Liver (tissue), 9 donors: ENCODE data around the gene LRRK1. TPM values are rescaled to one million over a fixed set of nuclear protein-coding genes. Genes with fewer than 3 reads are reported as not detected.

ENCODE experiments used
- DNase-seq: peaks from one replicate; pipeline ENCODE4 v3.0.0-alpha.2; 2017; ENCODE audit warnings: low spot score
- H3K27ac ChIP-seq, 2 donors: one replicate each; pipeline ENCODE4 v1.7.0; 2013; ENCODE audit warnings: inconsistent platforms in 2 of 2, low read length in 2 of 2, control low read depth in 1 of 2, low read depth in 1 of 2, mild to moderate bottlenecking in 1 of 2
- H3K27me3 ChIP-seq, 4 donors: one replicate each; pipeline versions ENCODE4 v1.6.1 to v1.7.0; 2013; ENCODE audit warnings: low read length in 3 of 4, inconsistent platforms in 1 of 4, mild to moderate bottlenecking in 1 of 4, moderate library complexity in 1 of 4; ENCODE audit not compliant: control insufficient read depth in 4 of 4, insufficient read depth in 4 of 4
- H3K36me3 ChIP-seq, 4 donors: one replicate each; pipeline versions ENCODE4 v1.6.1 to v1.7.0; 2013; ENCODE audit warnings: low read length in 3 of 4, mild to moderate bottlenecking in 3 of 4, low read depth in 1 of 4, moderate library complexity in 1 of 4; ENCODE audit not compliant: control insufficient read depth in 4 of 4, insufficient read depth in 3 of 4
- H3K4me1 ChIP-seq, 4 donors: one replicate each; pipeline versions ENCODE4 v1.6.1 to v1.7.0; 2013; ENCODE audit warnings: low read length in 3 of 4, mild to moderate bottlenecking in 3 of 4, moderate library complexity in 1 of 4; ENCODE audit not compliant: control insufficient read depth in 4 of 4, insufficient read depth in 4 of 4
- H3K4me3 ChIP-seq, 3 donors: one replicate each; pipeline versions ENCODE4 v1.6.1 to v1.7.0; 2013; ENCODE audit warnings: low read length in 3 of 3, control low read depth in 1 of 3, low read depth in 1 of 3, mild to moderate bottlenecking in 1 of 3
- H3K9ac ChIP-seq, 2 donors: one replicate each; pipeline ENCODE4 v1.7.0; 2013; ENCODE audit warnings: low read length in 2 of 2, mild to moderate bottlenecking in 2 of 2, moderate library complexity in 2 of 2, control low read depth in 1 of 2, low read depth in 1 of 2
- H3K9me3 ChIP-seq, 4 donors: one replicate each; pipeline versions ENCODE4 v1.6.1 to v1.7.0; 2013; ENCODE audit warnings: low read length in 3 of 4; ENCODE audit not compliant: control insufficient read depth in 4 of 4
- CTCF ChIP-seq: fragments of 150-350 bp; IDR thresholded peaks from 2 replicates; pipeline ENCODE4 v1.5.1; 2017; ENCODE audit warnings: improper control_type of control experiment, low read depth, low read length; ENCODE audit not compliant: missing input control
- EGR1 ChIP-seq, 2 donors: IDR thresholded peaks; 2 replicates each; pipeline ENCODE4 v1.6.1; 2016 to 2018; ENCODE audit warnings: antibody characterized with exemption in 2 of 2, low read depth in 2 of 2
- FOXA1 ChIP-seq: IDR thresholded peaks from 2 replicates; pipeline ENCODE4 v1.6.1; 2016; ENCODE audit warnings: antibody characterized with exemption
- FOXA2 ChIP-seq: IDR thresholded peaks from 2 replicates; pipeline ENCODE4 v1.6.1; 2016; ENCODE audit warnings: antibody characterized with exemption
- GABPA ChIP-seq, 2 donors: IDR thresholded peaks in 1 of 2; conservative IDR thresholded peaks in 1 of 2; 2 replicates each; pipeline ENCODE4 v1.6.1; 2016; ENCODE audit warnings: antibody characterized with exemption in 2 of 2, mild to moderate bottlenecking in 1 of 2, moderate library complexity in 1 of 2
- HNF4A ChIP-seq, 2 donors: conservative IDR thresholded peaks; 2 replicates each; pipeline ENCODE4 v1.6.1; 2016; ENCODE audit warnings: antibody characterized with exemption in 2 of 2, mild to moderate bottlenecking in 2 of 2
- HNF4G ChIP-seq: IDR thresholded peaks from 2 replicates; pipeline ENCODE4 v1.6.1; 2016; ENCODE audit warnings: antibody characterized with exemption
- JUND ChIP-seq, 2 donors: IDR thresholded peaks; 2 replicates each; pipeline ENCODE4 v1.6.1; 2016; ENCODE audit warnings: antibody characterized with exemption in 2 of 2
- MAX ChIP-seq: IDR thresholded peaks from 2 replicates; pipeline ENCODE4 v1.6.1; 2016; ENCODE audit warnings: antibody characterized with exemption
- NR2F2 ChIP-seq: IDR thresholded peaks from 2 replicates; pipeline ENCODE4 v1.6.1; 2016; ENCODE audit warnings: antibody characterized with exemption
- RAD21 ChIP-seq, 2 donors: IDR thresholded peaks; 2 replicates each; pipeline ENCODE4 v1.6.1; 2016; ENCODE audit warnings: antibody characterized with exemption in 2 of 2, mild to moderate bottlenecking in 2 of 2
- RXRA ChIP-seq, 2 donors: IDR thresholded peaks; 2 replicates each; pipeline ENCODE4 v1.6.1; 2017 to 2018; ENCODE audit warnings: antibody characterized with exemption in 2 of 2, mild to moderate bottlenecking in 1 of 2
- SP1 ChIP-seq: IDR thresholded peaks from 2 replicates; pipeline ENCODE4 v1.6.1; 2018; ENCODE audit warnings: antibody characterized with exemption, mild to moderate bottlenecking
- TAF1 ChIP-seq: conservative IDR thresholded peaks from 2 replicates; pipeline ENCODE4 v1.6.1; 2016; ENCODE audit warnings: antibody characterized with exemption, mild to moderate bottlenecking
- YY1 ChIP-seq: IDR thresholded peaks from 2 replicates; pipeline ENCODE4 v1.6.1; 2016; ENCODE audit warnings: antibody characterized with exemption, mild to moderate bottlenecking
- ZBTB33 ChIP-seq: IDR thresholded peaks from 2 replicates; pipeline ENCODE4 v1.6.1; 2016; ENCODE audit warnings: antibody characterized with exemption
- WGBS: extraction: QIAGEN DNeasy Blood & Tissue Kit; methylation state at CpG from one replicate; pipeline ENCODE4 v1.1.7; 2013; 5-methylcytosine and 5-hydroxymethylcytosine counted together
- polyA plus RNA-seq, 2 donors: library from polyadenylated mRNA; stranded (reverse) in 1 of 2; unstranded in 1 of 2; fragments of 200-250 nt in 1 of 2; fragments of >200 nt in 1 of 2; fragmentation: Nextera tagmentation in 1 of 2; extraction: Ambion mirVana in 1 of 2; gene quantifications; one replicate each; pipeline versions ENCODE4 v1.2.1 to v1.2.3, GENCODE V29; 2013 to 2015
- total RNA-seq, 2 donors: library from RNA; depleted of rRNA; stranded (reverse); fragments of >200 nt; gene quantifications; one replicate each; pipeline ENCODE4 v1.2.3, GENCODE V29; 2014
- TF ChIP-seq, protein P1 (sequence below): IDR thresholded peaks from 2 replicates; pipeline ENCODE4 v1.6.1; 2016; ENCODE audit warnings: antibody characterized with exemption
- TF ChIP-seq, protein P2 (sequence below): IDR thresholded peaks from 2 replicates; pipeline ENCODE4 v1.6.1; 2016; ENCODE audit warnings: antibody characterized with exemption, mild to moderate bottlenecking
- donor health status: healthy.
- donor health status: healthy.
- donor health status: healthy.
- donor health status: healthy.
- donor health status: healthy.

Gene LRRK1
- total and polyA plus RNA-seq, 4 donors = 1.2 to 4.4 (median 2.7) TPM

DNA sequence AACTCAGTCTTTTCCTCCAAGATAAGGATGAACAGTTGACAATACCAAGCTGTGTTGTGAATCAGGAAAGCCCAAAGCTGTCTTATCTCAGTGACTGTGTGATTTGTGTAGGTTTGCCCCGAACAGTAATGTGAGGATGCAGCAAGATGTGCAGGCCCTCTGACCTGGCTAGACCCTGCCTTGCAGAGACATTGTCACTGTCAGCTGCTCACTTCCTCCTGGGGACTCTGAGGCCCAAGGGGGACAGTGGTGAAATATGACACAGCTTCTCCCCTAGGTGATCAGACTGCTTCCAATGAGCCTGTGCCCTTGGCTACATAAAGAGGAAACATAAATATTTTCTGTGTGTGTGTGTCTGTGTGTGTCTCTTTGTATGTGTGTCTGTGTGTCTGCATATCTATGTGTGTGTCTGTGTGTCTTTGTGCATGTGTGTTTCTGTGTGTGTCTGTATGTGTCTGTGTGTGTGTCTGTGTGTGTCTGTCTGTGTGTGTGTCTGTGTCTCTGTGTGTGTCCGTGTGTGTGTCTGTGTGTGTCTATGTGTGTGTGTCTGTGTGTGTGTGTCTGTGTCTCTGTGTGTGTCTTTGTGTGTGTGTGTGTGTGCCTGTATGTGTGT lies 21.7 kb downstream of the LRRK1 start:
- Histone ChIP-seq H3K9ac (no peak overlapping the region), H3K4me3 (no peak overlapping the region), H3K27me3 (peaks cover 0 to 3% (median 0%) of the 10 kb centered on the region in 4 donors), H3K9me3 (no peaks in the 10 kb centered on the region), H3K4me1 (peaks cover 0 to 2% (median 0%) of the 10 kb centered on the region in 4 donors), H3K36me3 (no peaks in the 10 kb centered on the region), H3K27ac (no peak overlapping the region)
- 74% methylated on average over 2 of the region's 2 CpGs for WGBS
- DNase-seq = no peak
- TF ChIP-seq ZBTB33 (no peak), HNF4G (no peak), RAD21 (IDR thresholded peaks at IDR 0.05) (no peak), YY1 (no peak), TAF1 (no peak), HNF4A (conservative IDR thresholded peaks at IDR 0.05) (no peak), EGR1 (IDR thresholded peaks at IDR 0.05; ENCODE audit: low read depth in 2 of 2) (no peak), JUND (IDR thresholded peaks at IDR 0.05) (no peak), NR2F2 (no peak), GABPA (IDR thresholded peaks at IDR 0.05 in 1 of 2, conservative IDR thresholded peaks at IDR 0.05 in 1 of 2) (no peak), MAX (no peak), RXRA (IDR thresholded peaks at IDR 0.05) (no peak), SP1 (no peak), FOXA1 (no peak), FOXA2 (no peak), CTCF (no peak)
- TF ChIP-seq, protein P1, sequence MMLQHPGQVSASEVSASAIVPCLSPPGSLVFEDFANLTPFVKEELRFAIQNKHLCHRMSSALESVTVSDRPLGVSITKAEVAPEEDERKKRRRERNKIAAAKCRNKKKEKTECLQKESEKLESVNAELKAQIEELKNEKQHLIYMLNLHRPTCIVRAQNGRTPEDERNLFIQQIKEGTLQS = no peak
- TF ChIP-seq, protein P2, sequence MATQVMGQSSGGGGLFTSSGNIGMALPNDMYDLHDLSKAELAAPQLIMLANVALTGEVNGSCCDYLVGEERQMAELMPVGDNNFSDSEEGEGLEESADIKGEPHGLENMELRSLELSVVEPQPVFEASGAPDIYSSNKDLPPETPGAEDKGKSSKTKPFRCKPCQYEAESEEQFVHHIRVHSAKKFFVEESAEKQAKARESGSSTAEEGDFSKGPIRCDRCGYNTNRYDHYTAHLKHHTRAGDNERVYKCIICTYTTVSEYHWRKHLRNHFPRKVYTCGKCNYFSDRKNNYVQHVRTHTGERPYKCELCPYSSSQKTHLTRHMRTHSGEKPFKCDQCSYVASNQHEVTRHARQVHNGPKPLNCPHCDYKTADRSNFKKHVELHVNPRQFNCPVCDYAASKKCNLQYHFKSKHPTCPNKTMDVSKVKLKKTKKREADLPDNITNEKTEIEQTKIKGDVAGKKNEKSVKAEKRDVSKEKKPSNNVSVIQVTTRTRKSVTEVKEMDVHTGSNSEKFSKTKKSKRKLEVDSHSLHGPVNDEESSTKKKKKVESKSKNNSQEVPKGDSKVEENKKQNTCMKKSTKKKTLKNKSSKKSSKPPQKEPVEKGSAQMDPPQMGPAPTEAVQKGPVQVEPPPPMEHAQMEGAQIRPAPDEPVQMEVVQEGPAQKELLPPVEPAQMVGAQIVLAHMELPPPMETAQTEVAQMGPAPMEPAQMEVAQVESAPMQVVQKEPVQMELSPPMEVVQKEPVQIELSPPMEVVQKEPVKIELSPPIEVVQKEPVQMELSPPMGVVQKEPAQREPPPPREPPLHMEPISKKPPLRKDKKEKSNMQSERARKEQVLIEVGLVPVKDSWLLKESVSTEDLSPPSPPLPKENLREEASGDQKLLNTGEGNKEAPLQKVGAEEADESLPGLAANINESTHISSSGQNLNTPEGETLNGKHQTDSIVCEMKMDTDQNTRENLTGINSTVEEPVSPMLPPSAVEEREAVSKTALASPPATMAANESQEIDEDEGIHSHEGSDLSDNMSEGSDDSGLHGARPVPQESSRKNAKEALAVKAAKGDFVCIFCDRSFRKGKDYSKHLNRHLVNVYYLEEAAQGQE = no peak
